GM21528 (cell line): Measurements from ENCODE around the gene UCKL1.

ENCODE experiments used
- ATAC-seq: cut with Tn5 transposase; IDR thresholded peaks from one replicate; pipeline ENCODE4 v1.9.1; 2021; ENCODE audit warnings: mild to moderate bottlenecking, moderate library complexity; ENCODE audit not compliant: unreplicated experiment, low FRiP score

The UCKL1 gene

DNA sequence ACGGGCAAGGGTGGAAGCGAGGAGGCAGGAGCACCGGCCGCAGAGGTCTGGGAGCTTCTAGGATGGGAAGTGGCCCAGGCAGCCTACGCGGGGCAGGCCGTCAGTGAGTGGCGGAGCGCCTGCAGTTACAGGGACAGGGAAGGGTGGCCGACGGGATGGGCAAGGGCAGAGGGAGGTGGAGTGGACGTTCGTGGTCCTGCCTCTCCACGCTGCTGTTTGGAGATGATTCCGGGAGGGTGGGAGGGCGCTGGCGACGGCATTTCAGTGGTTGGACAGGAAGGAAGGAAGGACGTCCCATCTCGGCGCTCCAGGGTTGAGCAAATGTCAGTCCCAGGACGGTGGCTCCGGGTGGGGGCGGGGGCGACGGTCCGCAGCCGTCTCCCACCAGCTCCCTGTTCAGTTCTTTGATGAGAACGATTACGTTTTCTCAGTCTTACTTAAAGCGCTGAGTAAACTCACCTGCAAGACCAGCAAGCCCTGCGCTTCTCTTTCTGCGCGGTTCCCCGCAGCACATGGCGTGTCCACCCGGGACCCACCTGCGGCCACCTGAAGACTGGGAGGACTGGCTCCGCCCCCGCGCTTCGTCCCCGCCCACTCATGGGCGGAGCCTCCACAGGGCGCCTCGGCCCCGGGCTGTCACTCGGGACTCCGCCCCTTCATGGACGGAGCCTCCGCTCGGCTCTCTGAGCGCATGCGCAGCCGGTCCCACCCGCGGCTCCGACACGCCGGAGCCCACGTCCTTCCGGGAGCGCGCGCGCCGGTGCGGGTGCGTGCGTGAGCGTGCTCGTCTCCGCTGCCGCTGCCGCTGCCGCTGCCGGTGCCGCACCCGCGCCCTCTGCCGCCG lies 61.6 kb downstream of the UCKL1 start, which contains the start of gene DNAJC5:
DNAJC5 (plus strand) TSS at position 769 of the 844 bp plus-strand sequence. CDS start 33,220 bp downstream, outside the sequence.
- ATAC-seq: peak; percentile 61

DNA sequence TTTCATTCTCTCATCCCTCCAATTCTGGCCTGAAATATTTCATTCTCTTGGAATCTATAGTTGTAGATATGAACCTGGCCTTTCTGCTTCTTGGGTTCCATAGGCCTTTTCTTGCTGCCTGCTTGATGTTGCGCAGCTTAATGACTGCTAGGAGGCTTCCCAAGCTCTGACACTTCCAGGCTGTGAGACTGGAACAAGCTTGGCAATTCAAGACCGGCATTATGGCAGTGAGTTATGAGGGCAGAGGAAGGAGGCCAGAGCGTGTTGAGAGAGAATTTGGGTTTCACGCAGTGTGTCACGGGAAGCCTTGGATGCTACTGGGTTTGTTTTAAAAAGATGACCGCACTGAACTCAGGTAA lies 62.2 kb downstream of the UCKL1 start:
- no peak for ATAC-seq

DNA sequence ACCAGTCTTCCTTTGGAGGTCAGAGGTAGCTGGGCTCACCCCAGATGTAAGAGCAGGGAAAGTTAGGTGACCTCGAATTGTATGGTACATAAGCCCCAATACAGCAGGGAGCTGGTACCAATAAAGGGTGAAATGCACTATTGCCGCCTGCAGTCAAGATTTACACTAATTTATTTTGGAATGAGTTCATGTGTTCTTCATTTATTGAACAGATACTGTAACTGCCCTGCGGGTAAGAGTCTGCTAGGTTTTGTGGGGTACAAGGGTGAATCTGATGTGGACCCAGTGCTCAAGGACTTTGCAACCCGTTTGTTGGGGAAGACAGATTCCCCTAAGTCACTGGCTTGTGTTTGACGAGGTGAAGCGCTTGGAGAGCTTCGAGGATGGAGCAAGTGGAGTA lies 63.8 kb downstream of the UCKL1 start:
- no peak for ATAC-seq

DNA sequence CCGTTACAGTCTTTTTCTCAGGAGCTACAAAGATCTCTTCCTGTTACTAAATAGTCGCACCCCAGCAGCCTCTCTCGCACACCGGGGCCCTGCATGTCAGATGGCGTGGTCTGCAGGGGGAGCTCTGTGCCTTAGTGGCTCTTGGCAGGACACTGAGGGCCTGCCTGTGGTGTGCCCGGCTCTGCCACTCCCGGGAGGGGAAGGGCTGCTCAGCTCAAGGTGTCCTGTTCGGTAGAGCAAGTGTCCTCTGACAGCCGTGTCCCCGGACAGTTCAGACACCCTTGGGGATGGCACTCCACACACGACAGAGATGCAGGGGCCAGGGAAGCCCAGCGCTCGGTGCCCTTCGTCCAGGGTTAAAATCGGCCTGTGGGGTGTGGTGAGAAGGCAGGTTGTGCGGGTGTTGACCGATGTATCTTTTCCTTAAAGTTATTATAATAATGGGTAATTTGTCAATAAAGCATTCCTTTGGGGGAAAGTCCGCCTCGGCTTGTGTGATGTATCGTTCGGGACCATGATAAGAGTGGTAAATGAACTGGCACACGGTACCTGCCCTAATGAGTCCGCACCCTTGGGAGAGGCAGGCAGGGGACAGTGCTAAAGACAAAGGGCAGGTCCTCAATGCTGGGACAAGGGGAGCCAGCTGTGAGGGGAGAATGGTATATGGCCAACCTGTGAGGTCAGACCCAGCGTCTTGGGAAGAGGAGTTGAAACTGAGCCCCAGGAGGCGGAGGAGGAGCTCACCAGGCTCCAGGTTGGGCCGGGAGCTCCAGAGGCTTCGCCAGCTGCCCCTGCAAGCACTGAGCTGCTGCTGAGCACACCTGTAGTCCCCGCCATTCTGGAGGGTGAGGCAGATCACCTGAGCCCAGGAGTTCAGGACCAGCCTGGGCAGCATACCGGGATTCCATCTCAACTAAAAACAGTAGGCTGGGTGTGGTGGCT lies 64.9 kb downstream of the UCKL1 start:
- ATAC-seq: no peak

DNA sequence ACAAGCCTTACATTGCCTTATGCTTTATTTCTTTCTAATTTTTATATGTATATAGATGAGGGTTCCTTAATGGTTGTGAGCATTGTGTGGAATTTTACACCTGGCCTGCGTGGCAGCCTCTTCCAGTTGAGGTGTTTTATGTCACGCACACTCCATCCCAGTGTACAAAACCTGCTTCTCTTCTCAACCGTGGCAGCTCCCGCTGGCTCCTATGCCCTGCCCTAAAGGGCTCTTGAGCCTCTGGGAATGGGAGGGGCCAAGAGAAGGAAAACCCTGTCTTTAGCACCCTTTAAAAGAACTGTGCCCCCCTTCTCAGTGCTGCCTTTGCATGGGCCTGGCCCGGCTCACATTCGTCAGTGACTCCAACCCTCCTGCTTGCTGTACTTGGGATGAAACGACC lies 65.6 kb downstream of the UCKL1 start:
- no peak for ATAC-seq

DNA sequence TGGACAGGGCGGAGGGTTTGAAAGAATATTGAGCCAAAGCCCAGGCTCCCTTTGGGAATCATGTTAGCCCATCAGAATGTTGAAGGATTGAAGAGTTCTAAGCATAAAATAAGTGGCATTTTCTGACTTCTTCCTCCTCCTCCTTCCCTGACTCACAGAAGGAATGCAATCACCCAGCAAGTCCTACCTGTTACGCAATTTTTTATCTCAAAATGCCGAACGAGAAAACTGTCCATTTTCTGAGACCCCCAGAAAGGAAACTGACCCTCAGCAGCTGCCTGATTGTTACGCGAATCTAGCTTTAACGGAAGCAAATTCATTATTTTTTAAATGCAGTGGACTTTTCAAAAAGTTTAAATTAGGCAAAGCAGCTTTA lies 66.0 kb downstream of the UCKL1 start:
- ATAC-seq: no peak
